ENCODE results near the gene DDX3X.

The DDX3X gene

DNA sequence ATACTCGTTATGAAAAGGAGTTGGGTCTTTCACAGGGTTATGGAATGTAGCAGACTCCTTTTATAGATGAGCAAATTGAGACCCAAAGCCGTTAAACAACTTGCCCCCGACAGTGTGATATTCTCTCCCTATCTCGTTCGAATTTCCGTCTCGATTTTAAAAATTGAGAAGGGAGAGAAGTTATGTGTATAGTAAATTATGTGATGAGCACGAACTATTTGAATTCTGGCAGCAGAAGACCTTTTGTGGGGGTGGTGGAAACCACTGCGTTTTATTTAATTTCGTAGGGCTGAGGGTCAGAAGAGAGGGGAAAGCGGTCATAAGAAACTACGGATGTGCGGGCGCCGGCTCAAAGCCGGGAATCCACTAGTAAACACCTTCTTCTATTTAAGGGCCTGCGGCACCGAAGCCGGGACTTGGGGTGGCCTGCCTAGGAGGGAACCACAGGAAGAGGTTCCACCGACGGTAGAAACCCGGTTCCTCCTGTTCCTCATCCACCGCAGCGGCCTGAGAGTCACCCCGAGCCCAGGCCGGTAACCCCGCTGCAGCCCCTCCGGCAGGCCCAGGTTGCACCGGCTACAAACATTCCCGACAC lies 1.5 kb upstream of the DDX3X start:
- Histone ChIP-seq H3K4me1 (ENCODE audit: control insufficient read depth, low read length) (peaks cover 48% of the 10 kb centered on the region), H3K27me3 (ENCODE audit: control insufficient read depth, low read length) (no peaks in the 10 kb centered on the region), H4K20me1 (ENCODE audit: control insufficient read depth, insufficient read depth, low read depth, low read length) (peaks cover 22% of the 10 kb centered on the region), H3K9me3 (ENCODE audit: control insufficient read depth, insufficient read depth, low read length) (no peaks in the 10 kb centered on the region), H3K4me3 (ENCODE audit: low read length) (peak overlapping the region; percentile 96), H3K9me2 (replicated peaks; ENCODE audit: control insufficient read depth, low read length) (no peaks in the 10 kb centered on the region), H3K27ac (ENCODE audit: low read depth, low read length) (peak overlapping the region; percentile 98), H3K79me2 (ENCODE audit: control insufficient read depth, low read length) (peaks cover 51% of the 10 kb centered on the region), H3F3A (ENCODE audit: control insufficient read depth, insufficient read depth) (peaks cover 13% of the 10 kb centered on the region), H3K4me2 (ENCODE audit: low read length) (peak overlapping the region; percentile 97), H3K36me3 (ENCODE audit: control insufficient read depth, low read length) (peaks cover 34% of the 10 kb centered on the region)
- TF ChIP-seq EZH2phosphoT487 (IDR thresholded peaks at IDR 0.05; ENCODE audit: borderline replicate concordance, low read length): no peak
- TF ChIP-seq, protein P1, sequence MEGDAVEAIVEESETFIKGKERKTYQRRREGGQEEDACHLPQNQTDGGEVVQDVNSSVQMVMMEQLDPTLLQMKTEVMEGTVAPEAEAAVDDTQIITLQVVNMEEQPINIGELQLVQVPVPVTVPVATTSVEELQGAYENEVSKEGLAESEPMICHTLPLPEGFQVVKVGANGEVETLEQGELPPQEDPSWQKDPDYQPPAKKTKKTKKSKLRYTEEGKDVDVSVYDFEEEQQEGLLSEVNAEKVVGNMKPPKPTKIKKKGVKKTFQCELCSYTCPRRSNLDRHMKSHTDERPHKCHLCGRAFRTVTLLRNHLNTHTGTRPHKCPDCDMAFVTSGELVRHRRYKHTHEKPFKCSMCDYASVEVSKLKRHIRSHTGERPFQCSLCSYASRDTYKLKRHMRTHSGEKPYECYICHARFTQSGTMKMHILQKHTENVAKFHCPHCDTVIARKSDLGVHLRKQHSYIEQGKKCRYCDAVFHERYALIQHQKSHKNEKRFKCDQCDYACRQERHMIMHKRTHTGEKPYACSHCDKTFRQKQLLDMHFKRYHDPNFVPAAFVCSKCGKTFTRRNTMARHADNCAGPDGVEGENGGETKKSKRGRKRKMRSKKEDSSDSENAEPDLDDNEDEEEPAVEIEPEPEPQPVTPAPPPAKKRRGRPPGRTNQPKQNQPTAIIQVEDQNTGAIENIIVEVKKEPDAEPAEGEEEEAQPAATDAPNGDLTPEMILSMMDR (IDR thresholded peaks at IDR 0.05; ENCODE audit: low read depth, low read length, poor library complexity, severe bottlenecking): no peak

DNA sequence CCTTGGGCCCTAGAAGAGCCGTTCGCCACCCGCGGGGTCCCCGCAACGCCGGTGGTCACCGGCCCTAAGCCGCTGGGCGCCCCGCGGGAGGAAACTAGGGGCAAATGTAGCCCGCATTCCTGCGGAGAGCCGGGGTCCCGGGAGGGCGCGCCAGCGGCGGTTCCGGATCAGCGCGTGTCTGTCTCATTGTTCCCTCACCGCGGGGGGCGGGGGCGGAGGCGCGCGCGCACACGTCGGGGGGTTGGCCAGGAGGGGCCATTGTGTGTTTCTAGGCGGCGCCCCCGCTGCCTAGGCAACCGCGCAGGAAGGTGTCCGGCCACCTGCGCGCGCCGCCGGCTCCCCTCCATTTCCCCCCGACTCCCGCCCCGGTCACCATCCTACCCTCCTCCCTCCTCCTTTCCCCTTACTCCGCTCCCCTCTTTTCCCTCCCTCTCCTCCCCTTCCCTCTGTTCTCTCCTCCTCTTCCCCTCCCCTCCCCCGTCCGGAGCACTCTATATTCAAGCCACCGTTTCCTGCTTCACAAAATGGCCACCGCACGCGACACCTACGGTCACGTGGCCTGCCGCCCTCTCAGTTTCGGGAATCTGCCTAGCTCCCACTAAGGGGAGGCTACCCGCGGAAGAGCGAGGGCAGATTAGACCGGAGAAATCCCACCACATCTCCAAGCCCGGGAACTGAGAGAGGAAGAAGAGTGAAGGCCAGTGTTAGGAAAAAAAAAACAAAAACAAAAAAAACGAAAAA lies 789 bp upstream of the DDX3X start:
- Histone ChIP-seq H3K9me2 (replicated peaks; ENCODE audit: control insufficient read depth, low read length) (no peaks in the 10 kb centered on the region), H3K79me2 (ENCODE audit: control insufficient read depth, low read length) (peaks cover 57% of the 10 kb centered on the region), H3K27ac (ENCODE audit: low read depth, low read length) (peak overlapping the region; percentile 98), H3F3A (ENCODE audit: control insufficient read depth, insufficient read depth) (peaks cover 19% of the 10 kb centered on the region), H3K4me1 (ENCODE audit: control insufficient read depth, low read length) (peaks cover 52% of the 10 kb centered on the region), H3K27me3 (ENCODE audit: control insufficient read depth, low read length) (no peaks in the 10 kb centered on the region), H3K9me3 (ENCODE audit: control insufficient read depth, insufficient read depth, low read length) (no peaks in the 10 kb centered on the region), H3K4me2 (ENCODE audit: low read length) (peak overlapping the region; percentile 97), H4K20me1 (ENCODE audit: control insufficient read depth, insufficient read depth, low read depth, low read length) (peaks cover 28% of the 10 kb centered on the region), H3K36me3 (ENCODE audit: control insufficient read depth, low read length) (peaks cover 40% of the 10 kb centered on the region), H3K4me3 (ENCODE audit: low read length) (peak overlapping the region; percentile 96)
- TF ChIP-seq, protein P1 (IDR thresholded peaks at IDR 0.05; ENCODE audit: low read depth, low read length, poor library complexity, severe bottlenecking): no peak
- no peak for TF ChIP-seq EZH2phosphoT487 (IDR thresholded peaks at IDR 0.05; ENCODE audit: borderline replicate concordance, low read length)

DNA sequence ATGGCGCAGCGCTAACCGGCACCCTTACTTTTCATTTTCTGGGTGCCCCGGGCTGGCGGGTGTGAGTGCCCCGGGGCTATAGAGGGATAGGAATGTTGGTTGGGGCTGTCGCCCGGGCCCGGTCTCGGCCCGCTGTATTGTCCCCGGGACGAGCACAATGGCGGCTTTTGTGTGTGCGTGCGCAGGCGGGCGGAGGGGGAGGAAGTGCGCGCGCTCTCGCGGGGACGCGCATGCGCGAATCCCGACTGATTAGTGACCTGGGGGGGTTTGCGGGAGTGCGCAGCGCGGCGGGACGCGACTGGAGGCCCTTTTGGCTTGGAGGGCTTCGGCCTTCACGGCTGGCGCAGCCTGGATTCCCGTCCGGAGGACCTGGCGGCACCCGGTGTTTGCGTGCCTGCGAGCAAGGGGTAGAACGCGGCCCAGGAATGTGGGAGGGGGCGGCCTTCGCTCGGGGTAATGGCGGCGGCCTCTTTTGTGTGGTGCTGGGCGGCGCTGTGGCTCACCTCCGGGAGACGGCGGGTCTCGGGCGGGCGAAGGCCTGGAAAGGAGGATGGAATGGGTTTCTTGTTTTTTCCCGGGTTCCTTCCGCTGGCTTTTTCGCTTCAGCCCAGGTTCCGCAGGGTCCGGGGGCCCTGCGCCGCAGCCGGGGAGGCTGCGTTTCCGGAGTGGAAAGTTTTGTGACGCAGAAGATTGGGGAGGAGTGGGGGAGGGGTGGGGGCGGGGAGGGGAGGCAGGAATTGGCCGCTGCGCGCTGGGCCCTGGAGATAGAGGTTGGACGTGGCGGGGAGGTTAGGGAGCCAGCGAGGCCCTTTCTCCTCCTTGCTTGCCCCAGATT lies 618 bp downstream of the DDX3X start:
- peaks cover 54% of the 10 kb centered on the region for H3K36me3 ChIP-seq (ENCODE audit: control insufficient read depth, low read length)
- H3K79me2 ChIP-seq (ENCODE audit: control insufficient read depth, low read length): peaks cover 72% of the 10 kb centered on the region
- H3K9me2 ChIP-seq (replicated peaks; ENCODE audit: control insufficient read depth, low read length): no peaks in the 10 kb centered on the region
- H3K9me3 ChIP-seq (ENCODE audit: control insufficient read depth, insufficient read depth, low read length): no peaks in the 10 kb centered on the region
- peak overlapping the region; percentile 97 for H3K4me2 ChIP-seq (ENCODE audit: low read length)
- peaks cover 25% of the 10 kb centered on the region for H3F3A ChIP-seq (ENCODE audit: control insufficient read depth, insufficient read depth)
- H3K27ac ChIP-seq (ENCODE audit: low read depth, low read length): peak overlapping the region; percentile 98
- H3K4me3 ChIP-seq (ENCODE audit: low read length): peak overlapping the region; percentile 96
- H4K20me1 ChIP-seq (ENCODE audit: control insufficient read depth, insufficient read depth, low read depth, low read length): peaks cover 40% of the 10 kb centered on the region
- TF ChIP-seq, protein P1 (IDR thresholded peaks at IDR 0.05; ENCODE audit: low read depth, low read length, poor library complexity, severe bottlenecking): no peak
- TF ChIP-seq EZH2phosphoT487 (IDR thresholded peaks at IDR 0.05; ENCODE audit: borderline replicate concordance, low read length): no peak
- H3K4me1 ChIP-seq (ENCODE audit: control insufficient read depth, low read length): peaks cover 52% of the 10 kb centered on the region
- H3K27me3 ChIP-seq (ENCODE audit: control insufficient read depth, low read length): no peaks in the 10 kb centered on the region
